HCT116 (cell line): Measurements from ENCODE around the gene TFCP2. TPM values are rescaled to one million over a fixed set of nuclear protein-coding genes. Genes with fewer than 3 reads are reported as not detected.

Experiments
- ATAC-seq: fragments of 200-7000 bp; cut with Tn5 transposase; 2 replicates; pipeline ENCODE4 v1.9.1; 2020; ENCODE audit warnings: mild to moderate bottlenecking, moderate library complexity
- BruUV-seq: library from RNA; stranded (reverse); fragments of 400-500 nt; replicated peaks from 2 replicates; lab custom pipeline; 2021; lab: Mats Ljungman, UMichigan
- CTCF ChIA-PET: fragments of 300-600 bp; sonication (Branson Sonifier 250); formaldehyde crosslinking; loops from one replicate; lab custom pipeline; 2021; ENCODE audit warnings: antibody characterized with exemption; lab: Charles Lee
- POLR2A ChIA-PET: fragments of 300-600, 350-600 bp; sonication (Branson Sonifier 250); formaldehyde crosslinking; loops from one replicate; lab custom pipeline; 2021; ENCODE audit warnings: antibody characterized with exemption; lab: Charles Lee
- RAD21 ChIA-PET, 2 experiments: fragments of 300-600 bp; sonication (Branson Sonifier 250); formaldehyde crosslinking; loops; one replicate each; lab custom pipeline; 2023; ENCODE audit warnings: low total read pairs in 2 of 2; ENCODE audit not compliant: uncharacterized antibody in 2 of 2, unreplicated experiment in 2 of 2, low non-redundant PET in 1 of 2; lab: Charles Lee
- DNase-seq: peaks from one replicate; pipeline ENCODE4 v3.0.0-alpha.2; 2010; ENCODE audit warnings: low read depth, low spot score
- H2AFZ ChIP-seq: fragments of 200-600 bp; shearing (Covaris generic), sonication (generic); 2 replicates; pipeline ENCODE4 v1.6.1; 2017; ENCODE audit warnings: low read depth, mixed run types, mixed read lengths, antibody characterized with exemption, low read length; ENCODE audit not compliant: poor library complexity, severe bottlenecking
- H3K27ac ChIP-seq: 2 replicates; pipeline ENCODE4 v1.5.1; 2012; ENCODE audit warnings: low read depth, low read length
- H3K27me3 ChIP-seq: fragments of 200-600 bp; sonication (generic); 2 replicates; pipeline ENCODE4 v1.6.1; 2016; ENCODE audit warnings: mixed run types, low read length, mixed read lengths; ENCODE audit not compliant: insufficient read depth
- H3K36me3 ChIP-seq, 2 experiments: fragments of 200-500 bp in 1 of 2; fragments of 200-600 bp in 1 of 2; sonication (Bioruptor generic) in 1 of 2; sonication (generic) in 1 of 2; 2 replicates each; pipeline versions ENCODE4 v1.5.1 to v1.6.1; 2014 to 2016; ENCODE audit warnings: low read length in 2 of 2, inconsistent platforms in 1 of 2, mixed read lengths in 1 of 2, mixed run types in 1 of 2; ENCODE audit not compliant: insufficient read depth in 2 of 2, control insufficient read depth in 1 of 2
- H3K4me1 ChIP-seq, 2 experiments: fragments of 200-600 bp in 1 of 2; sonication (generic) in 1 of 2; 2 replicates each; pipeline versions ENCODE4 v1.5.1 to v1.6.1; 2012 to 2017; ENCODE audit warnings: low read length in 2 of 2, inconsistent platforms in 1 of 2, mild to moderate bottlenecking in 1 of 2, mixed read lengths in 1 of 2, mixed run types in 1 of 2, moderate library complexity in 1 of 2; ENCODE audit not compliant: insufficient read depth in 2 of 2, control insufficient read depth in 1 of 2
- H3K4me2 ChIP-seq: fragments of 200-600 bp; sonication (generic); 2 replicates; pipeline ENCODE4 v1.6.1; 2017; ENCODE audit warnings: mixed run types, low read length, mixed read lengths
- H3K4me3 ChIP-seq, 2 experiments: fragments of 200-600 bp in 1 of 2; sonication (generic) in 1 of 2; replicated peaks in 1 of 2; 2 replicates each; pipeline ENCODE4 v1.5.1; 2011 to 2016; ENCODE audit warnings: low read length in 2 of 2, control low read depth in 1 of 2, low read depth in 1 of 2, mild to moderate bottlenecking in 1 of 2, mixed read lengths in 1 of 2, mixed run types in 1 of 2
- H3K79me2 ChIP-seq: fragments of 200-600 bp; sonication (generic); 2 replicates; pipeline ENCODE4 v1.6.1; 2017; ENCODE audit warnings: mild to moderate bottlenecking, mixed run types, low read length, moderate library complexity, mixed read lengths; ENCODE audit not compliant: insufficient read depth
- H3K9ac ChIP-seq: fragments of 200-600 bp; sonication (generic); 2 replicates; pipeline ENCODE4 v1.6.1; 2016; ENCODE audit warnings: low read length, mixed read lengths
- H3K9me2 ChIP-seq: fragments of 200-600 bp; sonication (generic), shearing (Covaris generic); 2 replicates; pipeline ENCODE4 v1.6.1; 2017; ENCODE audit warnings: mixed run types, mild to moderate bottlenecking, moderate library complexity; ENCODE audit not compliant: insufficient read depth
- H3K9me3 ChIP-seq, 2 experiments: fragments of 200-500 bp in 1 of 2; fragments of 200-600 bp in 1 of 2; sonication (Bioruptor generic) in 1 of 2; sonication (generic) in 1 of 2; 2 replicates each; pipeline ENCODE4 v1.6.1; 2014 to 2017; ENCODE audit warnings: low read length in 2 of 2, mixed read lengths in 2 of 2, inconsistent platforms in 1 of 2, low read depth in 1 of 2, mild to moderate bottlenecking in 1 of 2, mixed run types in 1 of 2, moderate library complexity in 1 of 2; ENCODE audit not compliant: control insufficient read depth in 1 of 2, insufficient read depth in 1 of 2
- H4K20me1 ChIP-seq: fragments of 200-600 bp; sonication (generic), shearing (Covaris generic); 2 replicates; pipeline ENCODE4 v1.6.1; 2017; ENCODE audit warnings: mixed run types, mild to moderate bottlenecking, moderate library complexity; ENCODE audit not compliant: insufficient read depth
- CBX3 ChIP-seq: IDR thresholded peaks from 2 replicates; pipeline ENCODE4 v1.6.1; 2012; ENCODE audit warnings: low read depth
- EGR1 ChIP-seq: IDR thresholded peaks from 2 replicates; pipeline ENCODE4 v1.6.1; 2012; ENCODE audit warnings: low read depth
- ELF1 ChIP-seq: IDR thresholded peaks from 2 replicates; pipeline ENCODE4 v1.6.1; 2012; ENCODE audit warnings: low read depth, borderline replicate concordance
- EZH2 ChIP-seq: fragments of 200-600 bp; sonication (generic); IDR thresholded peaks from 2 replicates; pipeline ENCODE4 v1.6.1; 2017; ENCODE audit warnings: antibody characterized with exemption, mixed run types
- POLR2A ChIP-seq: IDR thresholded peaks from 2 replicates; pipeline ENCODE4 v1.7.0; 2011; ENCODE audit warnings: borderline replicate concordance; ENCODE audit not compliant: insufficient read depth, insufficient read length; ENCODE audit errors: extremely low read depth
- POLR2AphosphoS5 ChIP-seq: IDR thresholded peaks from 2 replicates; pipeline ENCODE4 v1.6.1; 2011; ENCODE audit warnings: mild to moderate bottlenecking, low read depth, low read length, moderate library complexity
- SIN3A ChIP-seq: IDR thresholded peaks from 2 replicates; pipeline ENCODE4 v1.6.1; 2012; ENCODE audit warnings: low read depth
- SP1 ChIP-seq: IDR thresholded peaks from 2 replicates; pipeline ENCODE4 v1.6.1; 2012; ENCODE audit warnings: low read depth
- SRF ChIP-seq: IDR thresholded peaks from 2 replicates; pipeline ENCODE4 v1.6.1; 2012; ENCODE audit warnings: low read depth
- YY1 ChIP-seq: IDR thresholded peaks from 2 replicates; pipeline ENCODE4 v1.6.1; 2011; ENCODE audit warnings: low read length, low read depth, moderate library complexity, mild to moderate bottlenecking; ENCODE audit not compliant: insufficient replicate concordance; ENCODE audit errors: extremely low read depth
- intact Hi-C: fragments of 100-400 bp; cut with micrococcal nuclease; formaldehyde crosslinking; loops from 2 replicates; pipeline ENCODE4 v1.10.0; 2022
- total RNA-seq: library from RNA; stranded (reverse); gene quantifications from one replicate; pipeline ENCODE4 v1.2.1, GENCODE V29; 2021; ENCODE audit not compliant: unreplicated experiment
- TF ChIP-seq, protein P1 (sequence below): IDR thresholded peaks from 2 replicates; pipeline ENCODE4 v1.6.1; 2012; ENCODE audit warnings: low read depth
- TF ChIP-seq, protein P2 (sequence below): IDR thresholded peaks from 2 replicates; pipeline ENCODE4 v1.6.1; 2012
- TF ChIP-seq, protein P3 (sequence below): IDR thresholded peaks from 2 replicates; pipeline ENCODE4 v1.6.1; 2012
- TF ChIP-seq, protein P4 (sequence below): IDR thresholded peaks from 2 replicates; pipeline ENCODE4 v1.6.1; 2011; ENCODE audit warnings: mild to moderate bottlenecking, low read length, moderate library complexity; ENCODE audit not compliant: insufficient replicate concordance; ENCODE audit errors: extremely low read depth

Gene TFCP2
- total RNA-seq, 1 experiment from 2014 or later: 31.6 TPM

DNA sequence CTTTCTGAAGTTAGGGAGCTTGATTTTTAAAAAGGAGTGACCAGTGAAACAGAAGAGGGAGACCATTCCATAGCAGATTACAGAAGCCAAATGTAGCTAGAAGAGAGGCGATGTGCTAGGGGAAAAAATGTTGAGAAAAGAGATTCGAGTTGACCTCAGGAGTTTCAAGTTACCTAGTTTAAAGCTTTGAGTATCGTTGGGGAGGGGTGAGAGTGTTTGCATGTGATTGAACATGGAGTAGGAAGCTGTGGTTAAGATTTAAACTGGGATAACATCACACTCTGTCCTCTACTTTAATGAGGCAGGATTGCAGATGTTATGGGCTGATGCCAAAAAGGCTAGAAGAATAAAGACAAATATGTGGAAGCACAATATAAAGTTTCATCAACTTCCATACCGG, 121.1 kb downstream of the TFCP2 start:
- peaks cover 34 to 36% of the 10 kb centered on the region in 2 experiments for H3K36me3 ChIP-seq
- no peaks in the 10 kb centered on the region for H3K9me3 ChIP-seq
- H4K20me1 ChIP-seq: no peaks in the 10 kb centered on the region
- POLR2A ChIA-PET: interaction anchor here (1.0 kb wide), 1 partner anchor 32 kb away, joined by 3 read pairs; the partner anchor contains the start of gene CSRNP2
- no peak overlapping the region for H3K4me3 ChIP-seq
- no peak overlapping the region for H3K27ac ChIP-seq
- H3K27me3 ChIP-seq: no peaks in the 10 kb centered on the region
- intact Hi-C loops: no loop called here
- H3K9me2 ChIP-seq: no peaks in the 10 kb centered on the region
- no peak overlapping the region for H3K4me2 ChIP-seq
- DNase-seq (no peak), ATAC-seq (no peak)
- RAD21 ChIA-PET: no interaction called here
- no peak overlapping the region for H2AFZ ChIP-seq
- H3K4me1 ChIP-seq: peaks cover 7 to 18% of the 10 kb centered on the region in 2 experiments; a peak in 2 of 4 replicates
- no peak for TF ChIP-seq SIN3A
- no peak for TF ChIP-seq POLR2AphosphoS5
- no peak for TF ChIP-seq ELF1
- TF ChIP-seq, protein P1, sequence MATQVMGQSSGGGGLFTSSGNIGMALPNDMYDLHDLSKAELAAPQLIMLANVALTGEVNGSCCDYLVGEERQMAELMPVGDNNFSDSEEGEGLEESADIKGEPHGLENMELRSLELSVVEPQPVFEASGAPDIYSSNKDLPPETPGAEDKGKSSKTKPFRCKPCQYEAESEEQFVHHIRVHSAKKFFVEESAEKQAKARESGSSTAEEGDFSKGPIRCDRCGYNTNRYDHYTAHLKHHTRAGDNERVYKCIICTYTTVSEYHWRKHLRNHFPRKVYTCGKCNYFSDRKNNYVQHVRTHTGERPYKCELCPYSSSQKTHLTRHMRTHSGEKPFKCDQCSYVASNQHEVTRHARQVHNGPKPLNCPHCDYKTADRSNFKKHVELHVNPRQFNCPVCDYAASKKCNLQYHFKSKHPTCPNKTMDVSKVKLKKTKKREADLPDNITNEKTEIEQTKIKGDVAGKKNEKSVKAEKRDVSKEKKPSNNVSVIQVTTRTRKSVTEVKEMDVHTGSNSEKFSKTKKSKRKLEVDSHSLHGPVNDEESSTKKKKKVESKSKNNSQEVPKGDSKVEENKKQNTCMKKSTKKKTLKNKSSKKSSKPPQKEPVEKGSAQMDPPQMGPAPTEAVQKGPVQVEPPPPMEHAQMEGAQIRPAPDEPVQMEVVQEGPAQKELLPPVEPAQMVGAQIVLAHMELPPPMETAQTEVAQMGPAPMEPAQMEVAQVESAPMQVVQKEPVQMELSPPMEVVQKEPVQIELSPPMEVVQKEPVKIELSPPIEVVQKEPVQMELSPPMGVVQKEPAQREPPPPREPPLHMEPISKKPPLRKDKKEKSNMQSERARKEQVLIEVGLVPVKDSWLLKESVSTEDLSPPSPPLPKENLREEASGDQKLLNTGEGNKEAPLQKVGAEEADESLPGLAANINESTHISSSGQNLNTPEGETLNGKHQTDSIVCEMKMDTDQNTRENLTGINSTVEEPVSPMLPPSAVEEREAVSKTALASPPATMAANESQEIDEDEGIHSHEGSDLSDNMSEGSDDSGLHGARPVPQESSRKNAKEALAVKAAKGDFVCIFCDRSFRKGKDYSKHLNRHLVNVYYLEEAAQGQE: no peak
- TF ChIP-seq CBX3: no peak
- TF ChIP-seq YY1: no peak
- TF ChIP-seq EZH2: no peak
- no peak for TF ChIP-seq SP1
- TF ChIP-seq, protein P2, sequence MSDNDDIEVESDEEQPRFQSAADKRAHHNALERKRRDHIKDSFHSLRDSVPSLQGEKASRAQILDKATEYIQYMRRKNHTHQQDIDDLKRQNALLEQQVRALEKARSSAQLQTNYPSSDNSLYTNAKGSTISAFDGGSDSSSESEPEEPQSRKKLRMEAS: no peak
- TF ChIP-seq, protein P3, sequence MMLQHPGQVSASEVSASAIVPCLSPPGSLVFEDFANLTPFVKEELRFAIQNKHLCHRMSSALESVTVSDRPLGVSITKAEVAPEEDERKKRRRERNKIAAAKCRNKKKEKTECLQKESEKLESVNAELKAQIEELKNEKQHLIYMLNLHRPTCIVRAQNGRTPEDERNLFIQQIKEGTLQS: no peak
- TF ChIP-seq, protein P4, sequence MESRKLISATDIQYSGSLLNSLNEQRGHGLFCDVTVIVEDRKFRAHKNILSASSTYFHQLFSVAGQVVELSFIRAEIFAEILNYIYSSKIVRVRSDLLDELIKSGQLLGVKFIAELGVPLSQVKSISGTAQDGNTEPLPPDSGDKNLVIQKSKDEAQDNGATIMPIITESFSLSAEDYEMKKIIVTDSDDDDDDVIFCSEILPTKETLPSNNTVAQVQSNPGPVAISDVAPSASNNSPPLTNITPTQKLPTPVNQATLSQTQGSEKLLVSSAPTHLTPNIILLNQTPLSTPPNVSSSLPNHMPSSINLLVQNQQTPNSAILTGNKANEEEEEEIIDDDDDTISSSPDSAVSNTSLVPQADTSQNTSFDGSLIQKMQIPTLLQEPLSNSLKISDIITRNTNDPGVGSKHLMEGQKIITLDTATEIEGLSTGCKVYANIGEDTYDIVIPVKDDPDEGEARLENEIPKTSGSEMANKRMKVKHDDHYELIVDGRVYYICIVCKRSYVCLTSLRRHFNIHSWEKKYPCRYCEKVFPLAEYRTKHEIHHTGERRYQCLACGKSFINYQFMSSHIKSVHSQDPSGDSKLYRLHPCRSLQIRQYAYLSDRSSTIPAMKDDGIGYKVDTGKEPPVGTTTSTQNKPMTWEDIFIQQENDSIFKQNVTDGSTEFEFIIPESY: no peak
- no peak for TF ChIP-seq POLR2A
- TF ChIP-seq EGR1: no peak
- TF ChIP-seq SRF: no peak
- no peak overlapping the region for H3K9ac ChIP-seq
- H3K79me2 ChIP-seq: peaks cover 37% of the 10 kb centered on the region
- CTCF ChIA-PET: no interaction called here
- no TSS peak for BruUV-seq
